Duodenal mucosa (tissue), 2 donors: ENCODE results near the gene CELA3A.

Source experiments
- H3K27ac ChIP-seq: one replicate; pipeline ENCODE4 v1.7.0; 2013; ENCODE audit warnings: low read depth, low read length
- H3K27me3 ChIP-seq, 2 donors: one replicate each; pipeline ENCODE4 v1.7.0; 2013; ENCODE audit warnings: low read length in 2 of 2, control low read depth in 1 of 2; ENCODE audit not compliant: insufficient read depth in 2 of 2, control insufficient read depth in 1 of 2
- H3K36me3 ChIP-seq, 2 donors: one replicate each; pipeline ENCODE4 v1.7.0; 2013; ENCODE audit warnings: low read length in 2 of 2, control low read depth in 1 of 2; ENCODE audit not compliant: insufficient read depth in 2 of 2, control insufficient read depth in 1 of 2
- H3K4me1 ChIP-seq, 2 donors: one replicate each; pipeline ENCODE4 v1.7.0; 2013; ENCODE audit warnings: low read length in 2 of 2, control low read depth in 1 of 2; ENCODE audit not compliant: insufficient read depth in 2 of 2, control insufficient read depth in 1 of 2
- H3K4me3 ChIP-seq, 2 donors: one replicate each; pipeline ENCODE4 v1.7.0; 2013; ENCODE audit warnings: low read length in 2 of 2, low read depth in 1 of 2
- H3K9ac ChIP-seq, 2 donors: one replicate each; pipeline ENCODE4 v1.7.0; 2013; ENCODE audit warnings: low read length in 2 of 2, low read depth in 1 of 2
- H3K9me3 ChIP-seq, 2 donors: one replicate each; pipeline ENCODE4 v1.7.0; 2013; ENCODE audit warnings: low read length in 2 of 2, control low read depth in 1 of 2; ENCODE audit not compliant: control insufficient read depth in 1 of 2

CELA3A gene

DNA sequence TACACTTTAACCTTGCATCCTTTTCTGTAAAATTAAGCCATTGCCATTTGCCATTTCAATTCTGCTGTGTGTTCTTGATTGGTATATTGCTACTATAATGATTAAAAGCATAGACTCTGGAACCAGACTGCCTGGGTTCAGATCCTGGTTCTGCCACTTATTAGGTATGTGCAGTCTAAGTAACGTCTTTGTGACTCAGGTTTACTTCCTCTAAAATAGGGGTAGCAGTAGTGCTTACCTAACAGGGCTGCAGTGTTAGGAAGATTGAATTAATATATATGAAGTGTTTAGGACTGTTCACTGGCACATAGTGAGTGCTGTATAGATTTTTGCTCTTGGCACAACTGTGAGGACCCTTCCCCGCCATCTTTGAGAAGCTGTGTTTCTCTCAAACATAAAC is 55.5 kb downstream of the CELA3A start:
- Histone ChIP-seq H3K36me3 (peaks cover 0 to 6% of the 10 kb centered on the region in 2 donors), H3K27me3 (no peaks in the 10 kb centered on the region), H3K27ac (no peak overlapping the region), H3K4me3 (no peak overlapping the region), H3K4me1 (peaks cover 35 to 41% of the 10 kb centered on the region in 2 donors), H3K9me3 (no peaks in the 10 kb centered on the region), H3K9ac (no peak overlapping the region)

GRCh38 chr1:22057861-22058260 is 56.4 kb downstream of the CELA3A start:
- H3K36me3 ChIP-seq, result peaks cover 0 to 6% of the 10 kb centered on the region in 2 donors
- no peak overlapping the region for H3K4me3 ChIP-seq
- H3K9ac ChIP-seq, result no peak overlapping the region
- H3K27ac ChIP-seq, result no peak overlapping the region
- no peaks in the 10 kb centered on the region for H3K9me3 ChIP-seq
- no peaks in the 10 kb centered on the region for H3K27me3 ChIP-seq
- peaks cover 32 to 41% of the 10 kb centered on the region in 2 donors for H3K4me1 ChIP-seq
